NT2/D1 (cell line): Measurements from ENCODE around the gene PDE3A.

Source experiments
- SUZ12 ChIP-seq: IDR thresholded peaks from 2 replicates; pipeline ENCODE4 v1.6.1; 2011; ENCODE audit not compliant: insufficient read length, insufficient read depth; ENCODE audit errors: extremely low read depth
- YY1 ChIP-seq: IDR thresholded peaks from 2 replicates; pipeline ENCODE4 v1.6.1; 2011; ENCODE audit not compliant: insufficient read length, insufficient read depth
- ZNF274 ChIP-seq: IDR thresholded peaks from 2 replicates; pipeline ENCODE4 v1.6.1; 2011; ENCODE audit warnings: mild to moderate bottlenecking, low read depth, low read length

GRCh38 chr12:20656600-20656999, 288.3 kb downstream of the PDE3A start:
- TF ChIP-seq SUZ12 (no peak), YY1 (no peak), ZNF274 (no peak)
